KMS-11 (cell line): Measurements from ENCODE around the gene C3AR1.

Experiments used
- H2AFZ ChIP-seq: fragments of 200-600 bp; sonication (generic); 2 replicates; pipeline ENCODE4 v1.6.1; 2016; ENCODE audit warnings: antibody characterized with exemption, mixed run types, low read depth
- H3K27ac ChIP-seq: fragments of 200-600 bp; sonication (generic); 2 replicates; pipeline ENCODE4 v1.6.1; 2016; ENCODE audit warnings: mild to moderate bottlenecking, mixed run types
- H3K27me3 ChIP-seq: fragments of 200-600 bp; sonication (generic); 2 replicates; pipeline ENCODE4 v1.6.1; 2017; ENCODE audit warnings: mild to moderate bottlenecking, low read depth, mixed run types, moderate library complexity; ENCODE audit not compliant: insufficient read depth
- H3K36me3 ChIP-seq: fragments of 200-600 bp; sonication (generic); 2 replicates; pipeline ENCODE4 v1.6.1; 2017; ENCODE audit warnings: mild to moderate bottlenecking, mixed run types; ENCODE audit not compliant: insufficient read depth
- H3K4me1 ChIP-seq: fragments of 200-600 bp; sonication (generic); 2 replicates; pipeline ENCODE4 v1.6.1; 2016; ENCODE audit warnings: mild to moderate bottlenecking, low read depth, mixed run types; ENCODE audit not compliant: poor library complexity, severe bottlenecking
- H3K4me2 ChIP-seq: fragments of 200-600 bp; sonication (generic); 2 replicates; pipeline ENCODE4 v1.7.0; 2016; ENCODE audit warnings: mild to moderate bottlenecking, mixed run types
- H3K4me3 ChIP-seq: fragments of 200-600 bp; sonication (generic); IDR thresholded peaks from 2 replicates; pipeline ENCODE4 v1.6.1; 2017; ENCODE audit warnings: low read depth, low read length, mixed read lengths; ENCODE audit not compliant: insufficient read depth
- H3K79me2 ChIP-seq: fragments of 200-600 bp; sonication (generic); 2 replicates; pipeline ENCODE4 v1.6.1; 2016; ENCODE audit warnings: low read depth, mixed run types; ENCODE audit not compliant: insufficient read depth
- H3K9ac ChIP-seq: fragments of 200-600 bp; sonication (generic); 2 replicates; pipeline ENCODE4 v1.6.1; 2016; ENCODE audit warnings: mild to moderate bottlenecking, mixed run types
- H4K20me1 ChIP-seq: fragments of 200-600 bp; sonication (generic); 2 replicates; pipeline ENCODE4 v1.6.1; 2016; ENCODE audit warnings: mild to moderate bottlenecking, mixed run types; ENCODE audit not compliant: insufficient read depth
- CTCF ChIP-seq: fragments of 200-600 bp; sonication (generic); conservative IDR thresholded peaks from 2 replicates; pipeline ENCODE4 v1.6.1; 2017; ENCODE audit warnings: low read depth, mild to moderate bottlenecking, antibody characterized with exemption, low read length, moderate library complexity, mixed read lengths

C3AR1 gene

GRCh38 chr12:8057306-8057705 lies 8.9 kb downstream of the C3AR1 start:
- TF ChIP-seq CTCF: no peak
- Histone ChIP-seq H3K79me2 (no peaks in the 10 kb centered on the region), H4K20me1 (no peaks in the 10 kb centered on the region), H3K27ac (no peak overlapping the region), H3K4me2 (no peak overlapping the region), H3K36me3 (no peaks in the 10 kb centered on the region), H3K4me1 (peaks cover 12% of the 10 kb centered on the region), H3K27me3 (no peaks in the 10 kb centered on the region), H2AFZ (no peak overlapping the region), H3K4me3 (no peak overlapping the region), H3K9ac (no peak overlapping the region)

- Histone ChIP-seq H4K20me1 (no peaks in the 10 kb centered on the region), H3K36me3 (no peaks in the 10 kb centered on the region), H3K27me3 (no peaks in the 10 kb centered on the region), H3K27ac (no peak overlapping the region), H3K4me3 (no peak overlapping the region), H2AFZ (no peak overlapping the region), H3K79me2 (no peaks in the 10 kb centered on the region), H3K4me1 (peaks cover 12% of the 10 kb centered on the region), H3K4me2 (no peak overlapping the region), H3K9ac (no peak overlapping the region)
- no peak for TF ChIP-seq CTCF
Measured at GRCh38 chr12:8054816-8055215, 11.3 kb downstream of the C3AR1 start.

- H3K4me3 ChIP-seq: no peak overlapping the region
- H3K36me3 ChIP-seq: no peaks in the 10 kb centered on the region
- TF ChIP-seq CTCF: no peak
- no peak overlapping the region for H3K27ac ChIP-seq
- no peak overlapping the region for H2AFZ ChIP-seq
- H4K20me1 ChIP-seq: no peaks in the 10 kb centered on the region
- no peaks in the 10 kb centered on the region for H3K79me2 ChIP-seq
- no peak overlapping the region for H3K9ac ChIP-seq
- H3K4me2 ChIP-seq: no peak overlapping the region
- peaks cover 4% of the 10 kb centered on the region for H3K4me1 ChIP-seq
- H3K27me3 ChIP-seq: no peaks in the 10 kb centered on the region
Measured at GRCh38 chr12:8052679-8053078, 13.5 kb downstream of the C3AR1 start.

GRCh38 chr12:8050600-8051250 lies 15.4 kb downstream of the C3AR1 start:
- Histone ChIP-seq H3K27me3 (no peaks in the 10 kb centered on the region), H3K4me1 (peaks cover 2% of the 10 kb centered on the region), H2AFZ (no peak overlapping the region), H3K79me2 (no peaks in the 10 kb centered on the region), H3K4me2 (no peak overlapping the region), H3K9ac (no peak overlapping the region), H3K4me3 (no peak overlapping the region), H3K36me3 (no peaks in the 10 kb centered on the region), H3K27ac (no peak overlapping the region), H4K20me1 (no peaks in the 10 kb centered on the region)
- no peak for TF ChIP-seq CTCF
